GM21528 (cell line): ENCODE data around the gene FMO3.

ENCODE experiments used
- ATAC-seq: cut with Tn5 transposase; IDR thresholded peaks from one replicate; pipeline ENCODE4 v1.9.1; 2021; ENCODE audit warnings: mild to moderate bottlenecking, moderate library complexity; ENCODE audit not compliant: unreplicated experiment, low FRiP score

Gene FMO3

DNA sequence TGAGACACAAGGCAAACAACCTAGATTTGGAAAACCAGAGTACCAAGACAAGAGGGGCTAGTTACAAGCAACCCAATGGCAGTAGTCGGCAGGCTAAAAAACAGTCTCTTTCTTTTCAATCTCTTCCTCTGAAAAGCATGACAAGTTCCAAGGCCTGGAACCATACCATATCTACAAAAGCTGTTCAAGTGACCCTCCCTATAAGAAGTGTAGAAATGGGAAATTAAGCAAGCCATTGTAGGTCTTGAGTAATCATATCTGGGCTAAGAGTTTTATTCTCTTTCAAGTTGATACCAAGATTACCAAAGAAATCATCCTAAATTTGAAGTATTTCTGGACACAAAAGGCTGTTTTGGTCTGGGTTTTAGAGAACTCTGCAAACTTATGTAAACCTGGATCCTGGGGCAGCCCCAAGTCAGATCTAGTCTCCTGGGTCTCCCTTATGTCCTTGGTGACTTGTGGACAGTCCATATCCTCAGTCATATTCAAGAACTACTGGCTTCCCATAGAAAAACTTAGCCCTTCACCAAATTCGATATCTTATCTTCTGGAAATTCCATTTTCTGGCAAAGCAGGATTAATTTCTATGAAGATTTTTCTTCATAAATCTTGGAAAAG, 24.7 kb downstream of the FMO3 start:
- no peak for ATAC-seq

DNA sequence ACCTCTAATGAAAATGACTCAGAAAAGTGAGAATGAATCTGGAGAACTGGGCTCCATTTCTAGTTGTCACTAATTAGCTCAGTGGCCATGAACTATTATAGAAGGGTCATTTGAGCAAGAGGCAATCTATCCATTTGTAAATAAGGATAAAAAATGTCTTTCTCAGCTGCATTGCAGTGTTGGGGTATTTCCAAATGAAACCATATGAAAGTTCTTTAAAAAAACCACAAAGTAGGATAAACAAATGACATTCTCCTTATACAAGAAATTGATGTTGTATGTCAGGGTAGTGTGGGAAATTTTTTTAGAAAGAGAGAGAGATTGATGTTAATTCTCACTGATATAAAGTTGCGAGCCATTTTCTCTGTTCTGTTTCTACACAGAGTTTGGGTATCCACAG, 26.0 kb downstream of the FMO3 start:
- no peak for ATAC-seq

DNA sequence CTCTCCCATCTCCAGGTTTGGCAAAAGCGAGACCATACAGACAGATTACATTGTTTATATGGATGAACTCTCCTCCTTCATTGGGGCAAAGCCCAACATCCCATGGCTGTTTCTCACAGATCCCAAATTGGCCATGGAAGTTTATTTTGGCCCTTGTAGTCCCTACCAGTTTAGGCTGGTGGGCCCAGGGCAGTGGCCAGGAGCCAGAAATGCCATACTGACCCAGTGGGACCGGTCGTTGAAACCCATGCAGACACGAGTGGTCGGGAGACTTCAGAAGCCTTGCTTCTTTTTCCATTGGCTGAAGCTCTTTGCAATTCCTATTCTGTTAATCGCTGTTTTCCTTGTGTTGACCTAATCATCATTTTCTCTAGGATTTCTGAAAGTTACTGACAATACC, 26.4 kb downstream of the FMO3 start:
- ATAC-seq, result no peak

DNA sequence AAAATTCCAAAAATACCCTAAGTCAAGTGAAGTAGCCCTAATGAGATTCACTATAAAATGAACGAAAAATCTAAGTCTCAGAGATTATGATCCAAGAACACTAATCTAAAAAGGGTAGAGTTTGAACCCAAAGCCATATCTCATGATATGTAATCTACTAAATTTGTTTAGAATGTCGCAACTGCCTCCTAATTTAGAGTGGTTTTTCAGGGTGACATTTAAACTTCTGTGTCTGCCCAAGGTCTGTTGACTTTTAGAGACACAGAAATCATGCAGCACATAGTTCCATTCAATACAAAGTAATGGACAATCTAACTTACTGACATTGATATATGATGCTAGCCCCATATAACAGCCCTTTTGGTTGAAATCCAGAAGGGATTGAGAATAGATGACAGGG, 28.9 kb downstream of the FMO3 start:
- no peak for ATAC-seq

DNA sequence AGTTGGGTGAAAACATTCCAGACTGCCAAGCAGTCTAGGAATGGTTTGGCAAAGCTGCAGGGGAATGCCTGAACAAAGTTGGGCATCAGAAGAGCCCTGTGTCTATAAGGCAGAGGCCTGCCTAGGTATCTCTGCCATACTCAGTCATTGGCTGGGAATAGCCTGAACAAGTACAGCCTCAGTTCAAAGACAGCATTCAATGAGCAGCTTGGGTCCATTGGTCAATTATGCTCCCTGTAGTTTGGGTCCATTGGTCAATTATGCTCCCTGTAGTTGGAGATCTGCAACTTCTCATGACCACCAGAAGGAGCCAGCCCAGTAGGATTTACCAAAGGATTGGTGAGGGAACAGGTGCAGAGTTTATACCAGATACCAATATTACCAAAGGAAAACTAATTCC, 31.6 kb downstream of the FMO3 start:
- ATAC-seq, result no peak

DNA sequence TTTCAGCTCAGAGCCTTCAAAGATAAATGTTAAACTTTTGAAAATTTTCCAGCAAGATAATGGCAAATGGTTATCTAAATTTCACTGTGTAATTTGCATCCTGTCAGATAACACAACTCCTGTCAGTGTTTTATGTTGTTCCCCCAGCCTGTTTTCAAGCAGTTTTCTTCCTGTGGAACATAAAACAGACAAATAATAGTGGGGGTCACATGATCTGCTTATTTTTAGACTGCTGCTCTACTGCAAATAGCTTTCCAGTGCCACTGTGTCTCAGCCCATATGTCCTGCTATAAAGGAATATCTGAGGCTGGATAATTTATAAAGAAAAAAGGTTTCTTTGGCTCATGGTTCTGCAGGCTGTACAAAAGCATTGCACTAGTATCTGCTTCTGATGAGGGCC, 32.2 kb downstream of the FMO3 start:
- no peak for ATAC-seq

DNA sequence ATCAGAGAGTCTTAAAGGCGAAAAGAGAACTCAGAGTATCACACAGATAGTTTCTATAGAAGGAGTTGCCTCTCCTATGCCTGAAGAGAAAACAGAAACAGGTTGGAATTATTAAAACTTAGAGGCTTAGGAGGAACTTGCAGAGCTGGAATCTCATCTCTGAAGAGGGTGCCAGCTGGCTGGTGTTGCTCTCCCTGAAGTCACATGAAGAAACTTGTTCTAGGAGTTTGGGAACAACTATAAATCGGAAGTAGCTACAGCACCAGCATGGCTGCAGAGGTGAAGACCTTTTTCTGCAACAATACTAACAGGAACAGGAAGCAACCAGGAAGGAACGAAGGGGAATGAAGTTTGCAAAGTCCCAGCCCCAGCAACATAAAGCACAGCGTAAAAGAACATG, 35.8 kb downstream of the FMO3 start:
- no peak for ATAC-seq

DNA sequence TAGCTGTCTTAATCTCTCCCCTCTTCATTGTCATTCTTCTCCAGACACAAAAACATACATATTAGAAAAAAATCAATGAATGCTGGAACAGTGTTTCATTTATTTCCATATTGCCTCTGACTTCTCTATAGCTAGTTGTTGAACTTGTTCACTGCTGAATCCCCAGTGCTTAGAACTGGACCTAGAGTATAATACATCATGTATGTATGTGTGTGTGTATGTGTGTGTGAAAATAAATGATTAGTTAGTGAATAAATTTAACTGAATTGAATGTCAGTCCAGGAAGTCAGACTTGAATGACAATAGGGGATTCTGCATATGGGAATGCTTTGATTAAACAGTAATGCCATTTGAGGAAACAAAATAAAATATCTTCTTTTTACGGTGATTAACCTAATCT, 36.4 kb downstream of the FMO3 start:
- ATAC-seq, result no peak

DNA sequence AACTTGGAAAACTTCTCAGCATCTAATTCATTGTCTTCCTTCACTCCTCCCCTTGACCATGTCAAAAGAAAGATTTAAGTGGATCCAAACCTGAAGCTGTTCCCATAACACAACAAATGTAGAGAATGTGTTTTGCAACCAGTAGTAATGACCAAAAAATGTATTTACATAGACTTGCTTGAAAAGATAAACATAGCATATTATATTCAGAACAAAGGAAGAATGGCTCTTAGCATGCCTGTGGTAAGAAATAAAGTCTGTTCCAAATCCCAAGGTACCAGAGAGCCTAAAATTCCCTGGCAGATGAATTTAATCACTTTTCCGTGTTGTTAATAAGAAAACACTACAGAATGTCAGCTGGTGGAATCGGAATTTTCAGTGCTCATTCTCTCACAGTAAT, 36.8 kb downstream of the FMO3 start:
- ATAC-seq, result no peak

DNA sequence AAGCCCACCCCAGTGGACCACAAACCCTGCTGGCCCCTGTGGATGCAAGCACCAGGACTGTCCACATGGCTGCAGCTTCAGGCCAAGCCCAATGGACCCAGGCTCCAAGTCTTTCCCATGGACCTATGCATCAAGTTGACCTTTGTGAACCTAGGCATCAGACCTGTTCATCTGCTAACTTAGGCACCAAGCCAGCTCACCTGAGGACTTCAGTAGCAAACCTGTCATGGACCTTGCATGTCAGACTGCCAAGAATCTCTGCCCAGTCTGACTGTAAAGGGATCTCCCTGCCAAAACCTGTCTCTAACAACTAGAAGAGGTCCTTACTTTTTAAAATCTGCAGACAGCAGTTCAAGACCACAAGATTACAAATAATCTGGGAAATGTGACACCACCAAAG, 37.8 kb downstream of the FMO3 start:
- no peak for ATAC-seq

DNA sequence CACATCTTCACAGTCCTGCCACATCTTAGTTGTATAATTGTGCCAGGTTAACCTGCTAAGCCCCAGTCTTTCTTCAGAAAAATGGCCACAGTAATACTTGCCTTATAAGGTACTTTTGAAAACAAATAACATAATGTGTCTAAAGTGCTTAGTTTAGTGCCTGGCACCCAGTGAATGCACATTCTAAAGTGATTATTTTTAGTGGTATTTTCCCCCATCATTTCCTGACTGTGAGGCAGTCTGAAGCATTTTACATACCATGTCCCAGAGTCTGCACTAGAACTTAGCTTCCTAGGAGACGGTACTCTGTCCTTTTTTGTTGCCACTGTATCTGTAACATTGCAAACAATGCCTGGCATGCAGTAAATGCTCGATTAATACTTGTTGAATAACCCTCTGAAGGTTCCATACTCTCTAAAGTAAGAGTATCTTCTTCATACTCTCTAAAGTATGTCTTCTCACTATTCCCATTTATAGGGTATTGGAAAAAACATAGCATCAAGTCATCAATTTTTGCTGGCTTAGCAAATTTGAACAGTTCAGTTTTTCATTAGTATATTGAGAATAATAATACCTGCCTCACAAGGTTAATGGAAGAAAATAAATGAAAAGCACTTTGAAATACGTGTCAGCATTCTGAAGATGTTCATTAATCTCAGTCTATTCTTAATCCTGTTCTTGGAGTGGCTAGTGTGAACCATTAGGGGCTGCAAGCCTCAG, 43.7 kb downstream of the FMO3 start:
- ATAC-seq, result no peak

DNA sequence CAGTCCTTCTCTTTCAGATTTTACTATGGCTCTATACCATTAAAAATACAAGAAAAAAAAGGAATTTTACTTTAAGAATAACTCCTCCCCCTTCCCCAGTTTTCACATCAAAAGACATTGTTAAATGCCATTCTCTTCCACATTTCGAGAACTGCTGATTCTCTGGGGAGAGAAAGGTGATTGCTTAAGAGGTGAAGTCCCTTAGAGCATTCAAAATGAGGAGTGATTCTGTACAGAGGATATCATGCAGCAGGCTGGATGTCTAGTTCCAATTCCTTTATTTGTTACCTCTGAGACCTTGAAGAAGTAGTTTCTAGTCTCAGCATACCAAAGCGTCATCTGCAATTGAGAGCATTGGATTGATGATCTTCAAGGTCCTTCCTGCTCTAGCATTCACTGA, 46.9 kb downstream of the FMO3 start:
- no peak for ATAC-seq

DNA sequence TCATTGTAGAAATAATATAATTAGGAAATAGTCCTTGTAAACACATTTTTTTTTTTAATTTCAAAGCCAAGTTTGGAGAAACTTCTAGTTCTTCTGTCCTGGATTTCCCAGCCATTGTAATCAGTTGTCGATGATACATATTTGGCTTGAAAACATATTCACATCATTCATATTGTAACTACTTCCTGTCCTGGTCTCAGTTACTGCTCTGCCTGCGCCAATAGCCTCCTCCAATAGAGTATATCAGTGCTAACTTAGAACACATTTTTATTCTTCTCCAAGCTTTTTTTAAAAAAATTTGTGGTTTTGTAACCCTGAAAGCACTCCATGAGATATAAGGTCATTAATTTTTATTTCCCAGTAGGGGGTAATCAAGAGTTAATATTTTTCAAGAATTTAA, 48.3 kb downstream of the FMO3 start:
- no peak for ATAC-seq

DNA sequence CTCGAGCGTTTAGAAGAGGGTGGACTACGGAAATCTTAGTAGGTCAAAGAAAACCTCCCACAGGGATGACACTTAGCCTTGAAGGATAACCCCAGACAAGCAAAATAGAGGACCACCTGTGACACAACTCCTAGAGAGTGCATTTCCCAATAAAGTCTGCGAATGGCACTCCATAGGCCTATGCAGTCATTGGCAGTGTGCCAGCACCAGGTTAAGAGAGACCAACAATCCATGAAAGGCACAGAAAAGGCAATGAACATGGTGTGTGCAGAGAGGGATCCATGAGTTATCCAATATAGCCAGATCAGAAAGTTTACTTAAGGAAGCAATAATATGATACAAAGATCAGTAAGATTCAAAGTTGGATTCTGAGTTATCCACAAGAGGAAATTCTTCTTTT, 49.2 kb downstream of the FMO3 start:
- ATAC-seq, result no peak

DNA sequence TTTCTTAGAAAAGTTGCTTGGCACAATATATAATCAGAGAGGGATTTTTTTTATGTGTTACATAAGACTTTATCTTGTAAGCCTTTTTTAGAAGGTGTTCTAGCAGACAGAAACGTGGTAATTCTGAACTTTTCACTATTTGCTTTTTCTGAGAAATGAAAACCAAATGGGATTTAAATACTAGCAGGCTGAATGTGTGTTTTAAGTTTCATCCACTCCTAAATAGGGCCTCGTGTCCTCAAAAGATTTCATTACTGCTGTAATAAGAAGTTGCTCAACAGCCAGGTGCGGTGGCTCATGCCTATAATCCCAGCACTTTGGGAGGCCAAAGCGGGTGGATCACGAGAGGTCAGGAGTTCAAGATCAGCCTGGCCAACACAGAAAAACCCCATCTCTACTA, 49.7 kb downstream of the FMO3 start:
- no peak for ATAC-seq

DNA sequence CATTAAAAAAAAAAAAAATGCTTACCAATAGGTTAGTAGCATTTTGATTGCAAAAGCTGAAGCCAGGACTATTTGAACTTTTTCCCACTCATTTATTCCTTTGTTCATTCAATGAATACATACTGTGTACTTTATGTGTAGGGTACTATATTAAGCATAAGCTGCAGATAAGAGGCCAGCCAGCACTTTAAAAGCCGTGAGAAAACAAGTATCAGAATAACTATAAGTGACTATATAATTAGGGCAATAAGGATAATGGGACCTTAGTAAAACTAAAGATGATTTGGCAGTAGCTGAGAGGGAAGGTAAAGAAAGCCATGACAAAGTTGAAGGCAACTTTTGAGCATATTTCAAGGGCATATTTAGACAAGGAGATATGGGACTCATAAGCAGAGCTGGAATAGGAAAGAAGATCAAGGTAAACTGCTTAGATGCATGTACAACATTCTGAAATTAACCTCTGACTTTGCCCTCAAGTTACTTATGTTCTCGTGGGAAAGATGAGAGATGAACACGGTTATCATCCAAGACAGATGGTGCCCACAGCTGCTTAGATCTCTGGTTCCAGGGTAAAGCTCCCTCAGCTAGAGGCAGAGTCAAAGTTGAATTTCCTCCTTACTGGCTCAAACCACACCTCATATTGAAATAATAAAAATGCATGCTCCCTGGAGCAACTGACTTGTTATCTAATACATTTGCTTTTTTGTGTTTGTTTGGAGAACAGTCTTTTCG, 50.4 kb downstream of the FMO3 start:
- ATAC-seq, result no peak

DNA sequence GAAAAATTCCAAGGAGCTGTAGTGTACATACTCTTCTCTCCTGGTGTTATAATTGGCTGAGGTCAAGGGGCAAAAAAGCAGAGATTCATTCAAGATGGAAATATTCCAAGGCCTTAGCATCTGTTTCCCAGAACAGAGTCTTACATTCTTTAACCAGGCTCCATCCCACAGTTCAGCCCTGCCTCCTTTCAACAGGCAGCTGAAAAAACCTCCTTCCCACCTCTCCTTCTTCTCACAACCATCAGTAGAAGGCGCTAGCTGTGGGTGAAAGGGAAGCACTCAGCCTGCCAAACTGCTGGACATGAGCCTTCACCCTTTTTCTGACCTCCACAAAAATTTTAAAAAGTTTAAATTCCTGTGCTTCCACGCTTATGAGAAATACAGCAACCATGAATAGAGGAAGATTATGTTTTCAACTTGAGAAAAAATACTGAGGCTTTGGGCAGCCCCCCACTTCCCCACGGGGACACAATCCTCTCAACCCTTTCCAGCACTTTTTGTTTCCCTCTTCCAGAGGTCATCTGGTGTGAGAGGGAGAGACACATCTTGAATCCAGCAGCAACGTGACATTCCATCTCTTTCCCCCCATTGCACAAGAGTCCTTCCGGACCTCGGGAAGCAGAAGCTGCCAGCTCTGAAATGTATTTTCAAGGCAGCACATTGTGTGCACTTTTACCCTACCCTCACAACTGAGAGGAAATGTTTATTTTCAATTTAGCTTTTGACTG, 51.1 kb downstream of the FMO3 start:
- no peak for ATAC-seq

DNA sequence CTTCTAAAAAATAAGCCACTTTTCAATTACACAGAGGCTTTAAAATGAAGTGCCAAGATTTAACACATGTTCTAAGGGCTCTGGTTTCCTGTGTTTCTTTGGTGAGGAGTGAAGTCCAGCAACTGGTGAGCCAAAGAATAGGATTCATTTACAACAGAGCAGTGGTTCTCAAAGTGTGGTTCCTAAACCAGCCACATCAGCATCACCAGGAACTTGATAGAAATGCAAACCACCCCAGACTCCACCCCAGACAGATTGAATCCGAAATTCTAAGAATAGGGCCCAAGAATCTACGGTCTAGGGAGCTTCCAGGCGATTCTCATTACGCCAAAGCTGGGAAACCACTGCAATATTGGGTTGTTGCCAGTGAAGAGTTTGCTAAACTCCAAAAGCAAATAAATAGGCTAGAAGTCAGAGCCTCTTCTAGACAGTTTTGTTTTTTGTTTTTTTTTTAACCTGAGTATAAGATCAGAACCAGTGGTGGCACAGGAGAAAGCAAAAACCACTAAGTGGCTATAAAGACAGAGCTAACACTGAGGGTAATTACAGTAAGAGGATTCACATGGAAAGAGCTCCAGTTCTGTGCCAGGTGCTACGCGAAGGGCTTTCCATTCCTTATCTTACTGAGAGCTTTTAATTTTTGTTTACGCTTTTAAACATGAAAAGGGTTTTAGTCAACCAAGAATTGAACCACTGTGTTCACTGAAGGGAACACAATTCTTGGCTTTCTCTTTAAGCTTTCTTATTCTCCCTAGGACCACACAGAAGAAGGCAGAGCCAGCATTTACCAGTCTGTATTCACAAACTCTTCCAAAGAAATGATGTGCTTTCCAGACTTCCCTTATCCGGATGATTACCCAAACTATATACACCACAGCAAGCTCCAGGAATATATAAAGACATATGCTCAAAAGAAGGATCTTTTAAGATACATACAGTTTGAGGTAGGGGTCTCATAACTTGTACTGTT, 52.0 kb downstream of the FMO3 start:
- no peak for ATAC-seq

DNA sequence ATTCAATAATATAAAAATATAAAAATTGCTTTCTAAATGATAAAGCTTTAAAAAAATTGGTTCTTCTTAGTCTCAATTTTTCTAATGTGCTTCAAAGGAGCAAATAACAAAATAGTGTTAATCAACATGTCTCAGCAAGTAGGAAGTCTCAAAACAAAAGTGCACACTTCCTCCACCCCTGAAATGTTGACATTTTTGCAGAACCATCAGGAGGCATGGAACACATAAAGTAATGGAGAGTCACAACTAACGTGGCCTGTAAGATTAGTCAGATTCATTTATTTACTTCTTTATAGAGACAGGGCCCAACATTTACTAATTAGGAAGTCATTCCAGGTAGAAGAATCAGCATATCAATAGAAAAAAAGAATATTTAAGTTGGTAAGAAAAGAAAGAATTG, 59.5 kb downstream of the FMO3 start:
- ATAC-seq, result no peak

DNA sequence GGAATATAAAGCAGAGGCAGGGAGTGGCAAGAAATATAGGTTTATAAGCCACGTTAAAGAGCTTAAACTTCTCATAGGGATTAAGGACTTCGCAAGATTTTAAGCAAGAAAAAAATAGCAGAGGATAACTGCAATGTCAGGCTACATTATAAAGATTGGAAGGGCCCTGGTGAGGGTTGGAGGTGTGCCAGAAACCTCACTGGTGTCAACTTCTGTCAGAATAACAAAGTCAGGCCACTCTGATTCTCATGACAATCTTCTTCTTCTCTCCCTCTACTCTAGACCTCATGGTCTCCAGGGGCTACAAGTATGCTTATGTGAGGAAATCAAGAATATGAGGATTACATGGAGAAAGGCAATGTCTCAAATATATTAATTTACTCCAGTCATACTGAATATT, 61.8 kb downstream of the FMO3 start:
- no peak for ATAC-seq
